H7 (cell line): ENCODE results near the gene DUSP6. TPM values are rescaled to one million over a fixed set of nuclear protein-coding genes. Genes with fewer than 3 reads are reported as not detected.
"Not testable (repeated sequence)": the region's sequence is repeated elsewhere in the genome, so short reads cannot be mapped to it uniquely, and the experiment has no call there.

Source experiments
- DNase-seq: peaks from one replicate; pipeline ENCODE4 v3.0.0; 2012
- H3K27me3 ChIP-seq: 2 replicates; pipeline ENCODE4 v1.6.0; 2011; ENCODE audit warnings: mild to moderate bottlenecking, low read length; ENCODE audit not compliant: control insufficient read depth, insufficient read depth
- H3K36me3 ChIP-seq: replicated peaks from 2 replicates; pipeline ENCODE4 v1.5.1; 2011; ENCODE audit warnings: low read length; ENCODE audit not compliant: control insufficient read depth, insufficient read depth
- H3K4me3 ChIP-seq: 2 replicates; pipeline ENCODE4 v1.5.1; 2011; ENCODE audit warnings: low read depth, mild to moderate bottlenecking, control low read depth, low read length, moderate library complexity; ENCODE audit not compliant: insufficient read depth
- total RNA-seq: library from RNA; depleted of rRNA; stranded (reverse); fragments of >200 nt; shearing (Covaris generic); gene quantifications from 2 replicates; pipeline ENCODE4 v1.2.3, GENCODE V29; 2014

Gene DUSP6
- total RNA-seq, 1 experiment from 2014 or later, result 112 TPM

DNA sequence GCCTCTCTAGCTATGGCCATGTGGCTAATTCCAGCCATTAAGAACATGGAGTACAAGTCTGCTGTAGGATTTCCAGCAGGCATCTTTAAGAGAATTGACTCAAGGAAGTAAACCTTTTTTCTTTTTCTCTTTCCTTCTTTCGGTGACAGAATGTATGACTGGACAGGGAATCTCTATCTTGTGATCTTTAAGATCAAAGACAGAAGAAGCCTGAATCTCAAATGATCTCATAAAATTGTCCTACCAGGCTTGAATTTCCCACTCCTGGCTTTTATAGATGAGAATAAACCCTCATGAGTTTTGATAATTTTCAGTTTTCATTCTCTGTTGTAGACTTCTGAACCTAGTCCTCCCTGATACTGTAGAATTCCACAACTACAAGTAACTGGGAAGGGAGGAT lies 11.4 kb downstream of the DUSP6 start:
- H3K4me3 ChIP-seq, result no peak overlapping the region
- no peak for DNase-seq
- H3K36me3 ChIP-seq, result no peaks in the 10 kb centered on the region
- H3K27me3 ChIP-seq, result no peaks in the 10 kb centered on the region

DNA sequence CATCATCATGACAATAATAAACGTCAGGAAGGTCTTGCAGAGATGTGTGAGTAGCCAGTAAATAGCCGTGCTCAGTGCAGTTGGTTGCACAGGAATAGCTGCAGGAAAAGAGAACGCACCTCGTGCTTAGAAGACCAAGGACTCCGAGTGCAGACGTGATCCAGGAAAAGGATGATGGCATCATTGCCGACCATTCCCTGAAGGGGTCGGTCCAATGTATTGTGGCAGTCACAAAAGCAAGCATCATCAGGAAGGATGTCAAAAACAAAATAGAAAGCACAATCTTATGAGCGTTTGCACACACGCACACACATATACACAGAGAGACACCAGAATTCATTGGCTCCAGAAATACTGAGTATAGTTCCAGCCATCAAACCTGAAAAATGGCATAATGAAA lies 12.8 kb downstream of the DUSP6 start:
- no peaks in the 10 kb centered on the region for H3K27me3 ChIP-seq
- DNase-seq, result no peak
- H3K36me3 ChIP-seq, result no peaks in the 10 kb centered on the region
- H3K4me3 ChIP-seq, result no peak overlapping the region

- H3K4me3 ChIP-seq, H3K27me3 ChIP-seq, H3K36me3 ChIP-seq, DNase-seq: not testable (repeated sequence)
Measured at GRCh38 chr12:89337136-89337535, 15.2 kb downstream of the DUSP6 start.

GRCh38 chr12:89335452-89336244 lies 16.7 kb downstream of the DUSP6 start:
- DNase-seq, result no peak
- Histone ChIP-seq H3K4me3 (no peak overlapping the region), H3K36me3 (no peaks in the 10 kb centered on the region), H3K27me3 (no peaks in the 10 kb centered on the region)

GRCh38 chr12:89334548-89335169 lies 17.6 kb downstream of the DUSP6 start:
- Histone ChIP-seq H3K36me3 (no peaks in the 10 kb centered on the region), H3K27me3 (no peaks in the 10 kb centered on the region), H3K4me3 (no peak overlapping the region)
- no peak for DNase-seq

DNA sequence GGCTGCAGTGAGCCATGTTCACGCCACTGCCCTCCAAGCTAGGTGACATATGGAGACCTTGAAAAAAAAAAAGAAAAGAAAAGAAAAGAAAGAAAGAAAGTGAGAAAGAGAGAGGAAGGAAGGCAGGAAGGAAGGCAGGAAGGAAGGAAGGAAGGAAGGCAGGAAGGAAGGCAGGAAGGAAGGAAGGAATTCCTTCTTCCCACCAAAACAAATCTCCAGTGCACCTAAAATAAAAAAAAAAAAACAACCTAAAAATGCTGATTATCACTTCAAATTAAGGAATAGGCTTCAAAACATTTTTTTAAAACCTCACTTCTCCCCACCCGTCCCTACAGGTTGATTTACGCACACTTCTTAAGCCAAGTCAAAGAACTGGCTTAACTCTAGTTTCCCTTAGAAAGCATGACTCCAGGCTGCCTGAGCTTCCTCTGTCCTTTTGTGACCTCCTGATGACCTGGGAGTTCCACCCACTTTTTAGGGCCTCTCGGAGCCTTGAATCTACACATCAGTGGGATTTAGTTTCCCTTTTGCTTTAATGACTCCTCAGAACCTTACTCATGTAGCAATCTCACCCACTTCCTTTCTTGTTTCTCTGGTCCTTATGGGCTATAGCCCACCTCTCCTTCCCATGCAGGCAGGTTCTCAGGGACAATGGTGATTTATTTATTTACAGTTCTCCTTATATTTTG lies 18.6 kb downstream of the DUSP6 start:
- no peaks in the 10 kb centered on the region for H3K27me3 ChIP-seq
- no peak overlapping the region for H3K4me3 ChIP-seq
- no peak for DNase-seq
- no peaks in the 10 kb centered on the region for H3K36me3 ChIP-seq

DNA sequence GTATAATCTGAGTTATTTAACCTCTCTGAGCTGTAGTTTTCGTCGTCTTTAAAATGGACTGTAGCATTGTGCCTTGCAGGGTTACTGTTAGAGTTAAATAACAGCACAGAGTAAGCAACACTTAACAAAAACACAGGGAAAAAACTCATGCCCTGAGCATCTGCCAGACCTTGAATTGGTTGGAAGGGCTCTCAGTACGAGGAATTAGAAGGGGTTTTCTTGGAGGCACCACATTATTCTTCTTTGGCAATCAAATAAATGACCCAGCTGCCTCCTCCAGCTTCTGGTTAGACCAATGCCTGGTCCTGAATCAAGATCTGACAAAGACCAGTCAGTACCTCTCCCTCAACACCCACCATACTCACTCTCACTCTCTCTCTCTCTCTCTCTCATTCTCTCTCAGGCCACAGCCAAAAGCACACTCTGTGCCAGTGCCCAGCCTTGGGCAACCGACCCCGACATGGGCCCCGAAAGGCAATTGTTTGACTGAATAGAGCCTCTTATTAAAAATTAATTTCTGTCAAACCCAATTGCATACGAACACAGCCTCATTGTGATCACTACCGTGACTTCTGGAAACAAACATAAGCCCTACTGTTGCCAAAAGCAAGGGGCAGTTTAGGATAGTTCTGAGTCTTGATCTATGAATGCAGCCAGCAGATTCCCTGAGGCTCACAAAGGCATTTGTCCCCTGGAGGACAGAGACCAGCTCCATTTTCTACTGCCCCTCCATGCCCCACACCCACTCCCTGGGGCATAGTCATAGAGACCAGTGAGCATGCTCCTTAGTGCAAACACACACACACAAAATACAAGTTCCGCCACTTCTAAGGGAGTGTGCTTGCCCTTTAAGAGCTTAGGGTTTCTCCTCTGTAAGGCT lies 23.9 kb downstream of the DUSP6 start:
- no peak overlapping the region for H3K4me3 ChIP-seq
- no peaks in the 10 kb centered on the region for H3K36me3 ChIP-seq
- no peaks in the 10 kb centered on the region for H3K27me3 ChIP-seq
- DNase-seq, result no peak

- Histone ChIP-seq H3K36me3 (no peaks in the 10 kb centered on the region), H3K4me3 (no peak overlapping the region), H3K27me3 (no peaks in the 10 kb centered on the region)
- DNase-seq, result no peak
Measured at GRCh38 chr12:89327486-89328094, 24.7 kb downstream of the DUSP6 start.

GRCh38 chr12:89326239-89327040 lies 25.9 kb downstream of the DUSP6 start:
- no peak for DNase-seq
- Histone ChIP-seq H3K4me3 (no peak overlapping the region), H3K27me3 (no peaks in the 10 kb centered on the region), H3K36me3 (no peaks in the 10 kb centered on the region)

DNA sequence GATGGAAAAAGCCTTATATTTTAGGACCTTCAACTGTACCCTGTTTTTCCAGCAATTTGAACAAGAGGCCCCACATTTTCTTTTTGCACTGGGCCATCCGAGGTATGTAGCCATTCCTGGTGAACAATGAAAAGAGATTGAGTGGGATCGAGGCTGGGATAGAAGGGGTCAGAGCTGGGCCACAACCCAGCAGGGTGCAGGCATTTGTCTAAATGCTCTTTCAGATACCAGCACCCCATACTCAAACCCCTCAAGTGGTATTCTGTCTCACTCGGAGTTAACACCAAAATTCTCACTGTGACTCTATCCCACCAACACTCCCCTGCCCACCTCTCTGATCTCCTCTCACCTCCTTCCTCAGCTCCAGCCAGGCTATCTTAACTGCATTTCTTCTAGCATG lies 26.8 kb downstream of the DUSP6 start:
- Histone ChIP-seq H3K4me3 (no peak overlapping the region), H3K36me3 (no peaks in the 10 kb centered on the region), H3K27me3 (no peaks in the 10 kb centered on the region)
- no peak for DNase-seq

DNA sequence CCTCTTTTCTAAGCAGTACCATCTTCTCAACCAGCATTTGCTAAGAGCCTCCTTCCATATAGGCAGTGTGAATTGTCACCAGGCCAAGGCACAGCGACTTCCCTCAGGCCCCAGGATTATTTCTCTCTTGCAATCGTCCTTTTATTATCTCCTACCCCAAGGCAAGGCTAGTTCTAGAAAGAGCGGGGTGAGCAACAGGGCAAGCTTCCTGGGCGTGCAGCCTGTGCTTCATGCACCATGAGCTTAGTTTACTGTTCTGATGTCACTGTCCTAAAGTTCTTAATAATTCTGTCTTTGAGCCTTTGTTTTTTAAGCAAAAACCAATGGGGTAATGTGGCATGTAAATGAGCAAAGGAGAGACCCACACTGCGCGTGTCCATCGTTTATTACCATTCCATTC lies 27.9 kb downstream of the DUSP6 start:
- DNase-seq, result no peak
- H3K36me3 ChIP-seq, result no peaks in the 10 kb centered on the region
- no peak overlapping the region for H3K4me3 ChIP-seq
- no peaks in the 10 kb centered on the region for H3K27me3 ChIP-seq

DNA sequence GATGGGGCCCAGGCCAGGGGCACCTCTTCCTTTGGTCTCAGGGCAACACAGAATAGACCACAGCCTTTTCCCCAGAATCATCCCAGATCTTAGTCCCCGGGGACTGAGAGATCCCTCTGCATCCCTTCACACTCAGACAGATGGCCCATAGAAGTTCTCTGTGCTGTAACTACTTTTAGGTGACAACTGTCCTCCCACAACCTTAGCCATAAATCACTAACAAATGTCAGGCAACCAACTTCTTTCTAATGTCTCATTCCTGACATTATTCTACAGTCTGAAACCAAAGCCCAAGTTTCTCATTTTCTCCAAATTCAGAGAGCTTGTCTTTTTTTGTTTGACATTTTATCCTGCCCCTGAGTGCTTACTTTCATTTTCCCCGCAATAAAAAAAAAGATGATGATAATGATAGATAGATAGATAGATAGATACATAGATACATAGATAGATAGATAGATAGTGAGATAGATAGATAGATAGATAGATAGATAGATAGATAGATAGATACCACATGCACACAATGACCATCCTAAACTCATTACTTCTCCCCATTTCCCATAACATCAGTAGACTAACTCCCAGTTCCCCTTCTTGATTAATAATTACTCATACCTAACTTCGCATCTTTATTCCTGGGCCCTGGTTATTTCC lies 28.6 kb downstream of the DUSP6 start:
- no peak overlapping the region for H3K4me3 ChIP-seq
- no peak for DNase-seq
- no peaks in the 10 kb centered on the region for H3K27me3 ChIP-seq
- no peaks in the 10 kb centered on the region for H3K36me3 ChIP-seq

DNA sequence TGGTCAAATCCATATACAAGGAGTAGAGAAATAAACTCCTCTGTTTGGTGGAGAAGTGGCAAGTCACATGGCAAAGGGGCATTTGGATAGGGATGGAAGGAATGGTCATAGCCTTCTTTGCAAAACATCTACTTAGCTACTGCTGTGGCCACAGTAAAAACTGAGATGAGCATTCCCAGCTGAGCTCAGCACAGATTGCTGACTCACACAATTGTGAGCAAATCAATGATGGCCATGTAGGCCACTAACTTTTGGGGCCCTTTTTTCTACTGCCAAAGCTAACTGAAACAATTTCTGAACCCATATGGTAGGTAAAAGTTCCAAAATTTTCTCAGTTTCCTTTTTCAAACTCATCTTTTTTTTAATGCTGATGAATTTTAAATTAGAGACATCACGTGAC lies 31.6 kb downstream of the DUSP6 start:
- no peaks in the 10 kb centered on the region for H3K27me3 ChIP-seq
- no peak for DNase-seq
- H3K4me3 ChIP-seq, result no peak overlapping the region
- no peaks in the 10 kb centered on the region for H3K36me3 ChIP-seq
